Measurements from ENCODE around the gene GGN.

- TF ChIP-seq POLR2A (IDR thresholded peaks at IDR 0.05) (no peak), CTCF (IDR thresholded peaks at IDR 0.05) (no peak)
Measured at GRCh38 chr19:38352611-38353010, 35.2 kb downstream of the GGN start.
